Sigmoid colon (tissue), 4 donors: ENCODE results near the gene ELAVL4.

Source experiments
- POLR2A ChIP-seq, 2 donors: fragments of 450-650 bp; IDR thresholded peaks; one replicate each; pipeline ENCODE4 v1.6.1; 2016; ENCODE audit warnings: antibody characterized with exemption in 2 of 2, mild to moderate bottlenecking in 2 of 2, moderate library complexity in 2 of 2
- POLR2AphosphoS5 ChIP-seq, 4 donors: sonication (generic); formaldehyde crosslinking; IDR thresholded peaks; one replicate each; pipeline ENCODE4 v1.6.1; 2017; ENCODE audit warnings: antibody characterized with exemption in 4 of 4

DNA sequence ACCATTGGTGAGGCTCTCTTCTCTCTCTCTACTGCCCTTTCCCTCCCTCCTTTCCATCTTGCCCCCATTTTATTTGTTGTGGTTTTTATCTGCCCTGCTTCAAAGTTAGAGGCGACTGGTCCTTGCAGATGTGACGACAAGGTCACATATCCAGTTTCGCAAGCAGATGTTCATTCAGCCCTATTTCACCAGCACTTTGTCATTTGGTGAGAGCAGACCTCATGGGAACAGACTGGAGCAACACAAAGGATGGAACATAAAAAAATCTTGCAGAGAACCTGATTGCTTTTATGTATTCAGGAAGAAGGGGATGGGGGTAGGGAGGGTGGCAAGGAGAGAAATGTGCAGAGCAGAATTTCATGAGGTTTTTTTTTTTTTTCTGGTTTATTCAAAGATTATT, 84.3 kb downstream of the ELAVL4 start:
- TF ChIP-seq POLR2AphosphoS5 (IDR thresholded peaks at IDR 0.05), result no peak
- no peak for TF ChIP-seq POLR2A (IDR thresholded peaks at IDR 0.05)
